GM13977 (cell line): Measurements from ENCODE around the gene OLIG1.

Experiments
- DNase-seq: peaks from one replicate; pipeline ENCODE4 v3.0.0; 2012; ENCODE audit warnings: low spot score
- in situ Hi-C: fragments of 300-500 bp; cut with MboI; formaldehyde crosslinking; loops from one replicate; pipeline ENCODE4 v1.12.0; 2022; ENCODE audit warnings: low sequenced_read_pairs, low pct_unique_long_range_greater_than_20kb, mixed read lengths, inconsistent platforms; ENCODE audit not compliant: unreplicated experiment
- TF ChIP-seq, protein P1 (sequence below): IDR thresholded peaks from 2 replicates; pipeline ENCODE4 v1.5.1; 2012; ENCODE audit warnings: mild to moderate bottlenecking, control low read depth; ENCODE audit not compliant: insufficient read depth; ENCODE audit errors: extremely low read depth, missing control alignments

Gene OLIG1

DNA sequence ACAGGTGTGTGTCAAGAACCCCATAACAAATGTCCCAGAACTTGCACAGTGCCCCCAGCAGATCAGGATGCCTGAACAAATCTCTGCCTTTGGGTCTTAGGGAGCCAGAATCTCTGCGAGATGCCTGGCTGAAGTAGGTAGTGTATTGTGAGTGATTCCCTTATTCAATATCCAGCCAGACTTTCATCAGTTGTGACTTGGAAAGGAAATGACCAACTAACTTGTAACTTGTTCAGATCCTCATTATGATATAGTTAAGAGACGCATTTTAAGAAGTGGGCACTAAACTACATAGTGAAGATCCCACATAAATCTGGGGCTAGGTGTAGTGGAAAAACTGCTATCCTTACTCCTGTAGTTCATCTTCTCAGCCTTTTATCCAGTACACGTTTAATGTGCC lies 32.4 kb upstream of the OLIG1 start:
- in situ Hi-C loops: no loop called here

DNA sequence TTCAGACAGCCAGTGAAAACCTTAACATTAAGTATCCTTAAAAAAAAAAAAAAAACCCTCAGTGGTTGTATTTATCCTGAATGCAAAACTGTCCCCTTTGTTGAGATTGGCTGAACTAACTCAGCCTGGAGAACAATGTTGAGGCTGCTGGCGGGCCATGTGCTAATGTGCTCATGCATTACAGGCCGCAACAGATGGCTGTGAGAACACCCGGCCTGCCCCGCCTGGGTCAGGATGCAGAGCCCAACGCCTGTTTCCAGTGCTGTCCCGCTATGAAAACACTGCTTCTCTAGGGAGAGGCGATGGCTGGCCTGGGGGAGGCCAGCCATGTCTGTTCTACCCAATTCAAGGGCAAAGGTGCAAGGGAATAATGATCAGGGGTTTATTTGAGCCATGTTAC lies 30.4 kb upstream of the OLIG1 start:
- no peak for DNase-seq
- in situ Hi-C loops: no loop called here
- TF ChIP-seq, protein P1, sequence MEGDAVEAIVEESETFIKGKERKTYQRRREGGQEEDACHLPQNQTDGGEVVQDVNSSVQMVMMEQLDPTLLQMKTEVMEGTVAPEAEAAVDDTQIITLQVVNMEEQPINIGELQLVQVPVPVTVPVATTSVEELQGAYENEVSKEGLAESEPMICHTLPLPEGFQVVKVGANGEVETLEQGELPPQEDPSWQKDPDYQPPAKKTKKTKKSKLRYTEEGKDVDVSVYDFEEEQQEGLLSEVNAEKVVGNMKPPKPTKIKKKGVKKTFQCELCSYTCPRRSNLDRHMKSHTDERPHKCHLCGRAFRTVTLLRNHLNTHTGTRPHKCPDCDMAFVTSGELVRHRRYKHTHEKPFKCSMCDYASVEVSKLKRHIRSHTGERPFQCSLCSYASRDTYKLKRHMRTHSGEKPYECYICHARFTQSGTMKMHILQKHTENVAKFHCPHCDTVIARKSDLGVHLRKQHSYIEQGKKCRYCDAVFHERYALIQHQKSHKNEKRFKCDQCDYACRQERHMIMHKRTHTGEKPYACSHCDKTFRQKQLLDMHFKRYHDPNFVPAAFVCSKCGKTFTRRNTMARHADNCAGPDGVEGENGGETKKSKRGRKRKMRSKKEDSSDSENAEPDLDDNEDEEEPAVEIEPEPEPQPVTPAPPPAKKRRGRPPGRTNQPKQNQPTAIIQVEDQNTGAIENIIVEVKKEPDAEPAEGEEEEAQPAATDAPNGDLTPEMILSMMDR: no peak

More for the DNA sequence above, 32.4 kb upstream of the OLIG1 start:
- TF ChIP-seq, protein P1: no peak
- DNase-seq: no peak

DNA sequence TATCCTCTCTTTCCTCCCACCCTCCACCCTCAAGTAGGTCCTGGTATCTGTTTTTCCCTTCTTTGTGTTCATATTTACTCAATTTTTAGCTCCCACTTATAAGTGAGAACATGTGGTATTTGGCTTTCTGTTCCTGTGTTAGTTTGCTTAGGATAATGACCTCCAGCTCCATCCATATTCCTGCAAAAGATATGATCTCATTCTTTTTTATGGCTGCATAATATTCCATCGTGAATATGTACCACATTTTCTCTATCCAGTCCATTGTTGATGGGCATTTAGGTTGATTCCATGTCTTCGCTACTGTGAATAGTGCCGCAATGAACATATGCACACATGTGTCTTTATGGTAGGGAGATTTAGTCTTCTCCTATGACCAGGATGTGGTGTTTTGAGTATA lies 29.7 kb upstream of the OLIG1 start:
- no peak for DNase-seq
- TF ChIP-seq, protein P1: no peak
- in situ Hi-C loops: no loop called here

DNA sequence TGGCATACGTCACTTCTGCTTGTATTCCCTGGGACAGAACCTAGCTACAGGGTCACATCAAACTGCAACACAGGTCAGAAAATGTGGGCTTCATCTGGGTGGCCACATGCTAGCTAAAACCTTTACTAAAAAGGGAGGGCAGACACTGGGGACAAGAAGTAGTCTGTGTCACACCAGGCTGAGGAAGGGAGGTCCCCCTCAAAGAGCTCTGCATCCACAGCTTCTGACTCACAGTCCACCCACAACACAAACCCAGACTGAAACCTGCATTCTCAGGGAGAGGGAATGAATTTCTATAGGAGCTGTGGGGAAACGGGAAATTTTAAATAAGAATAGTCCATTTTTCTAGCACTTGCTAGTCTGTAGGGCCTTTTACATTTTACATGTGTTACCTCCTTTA lies 28.0 kb upstream of the OLIG1 start:
- in situ Hi-C loops: no loop called here
- TF ChIP-seq, protein P1: no peak
- no peak for DNase-seq

DNA sequence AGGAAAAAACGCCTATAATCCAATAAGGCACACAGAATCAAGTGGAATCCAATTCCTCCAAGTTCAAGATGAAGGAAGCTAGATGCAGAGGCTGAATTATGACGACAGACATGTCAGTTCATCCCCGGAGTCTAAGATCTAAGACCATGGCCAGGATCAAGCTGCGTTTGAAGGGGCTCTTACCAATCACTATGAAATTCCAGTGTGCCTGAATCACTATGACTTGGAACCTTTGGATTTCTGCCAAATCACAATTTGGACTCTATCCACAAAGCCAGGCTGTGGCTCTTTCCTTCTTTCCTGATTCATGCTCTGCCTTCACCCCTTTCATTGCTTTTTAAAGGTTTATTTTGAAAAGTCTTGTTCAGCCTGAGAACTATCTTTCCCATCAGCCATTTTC lies 27.1 kb upstream of the OLIG1 start:
- TF ChIP-seq, protein P1: no peak
- no peak for DNase-seq
- in situ Hi-C loops: no loop called here

DNA sequence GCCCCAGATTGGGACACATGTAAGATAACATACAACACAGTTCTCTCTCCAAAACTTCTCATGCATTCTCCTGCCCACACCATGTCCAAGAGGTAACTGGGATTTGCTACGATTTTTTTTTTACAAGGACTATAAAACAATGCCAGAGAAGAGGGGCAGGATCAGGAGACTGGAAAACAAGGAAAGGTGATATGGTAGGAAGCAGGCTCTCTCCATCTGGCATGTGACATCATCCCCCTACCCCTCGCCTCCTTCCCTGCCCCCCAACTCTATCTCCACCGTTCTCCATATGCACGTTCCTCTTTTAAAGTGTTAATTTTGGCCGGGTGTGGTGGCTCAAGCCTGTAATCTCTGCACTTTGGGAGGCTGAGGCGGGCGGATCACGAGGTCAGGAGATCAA lies 23.5 kb upstream of the OLIG1 start:
- no peak for DNase-seq
- TF ChIP-seq, protein P1: no peak
- in situ Hi-C loops: no loop called here

DNA sequence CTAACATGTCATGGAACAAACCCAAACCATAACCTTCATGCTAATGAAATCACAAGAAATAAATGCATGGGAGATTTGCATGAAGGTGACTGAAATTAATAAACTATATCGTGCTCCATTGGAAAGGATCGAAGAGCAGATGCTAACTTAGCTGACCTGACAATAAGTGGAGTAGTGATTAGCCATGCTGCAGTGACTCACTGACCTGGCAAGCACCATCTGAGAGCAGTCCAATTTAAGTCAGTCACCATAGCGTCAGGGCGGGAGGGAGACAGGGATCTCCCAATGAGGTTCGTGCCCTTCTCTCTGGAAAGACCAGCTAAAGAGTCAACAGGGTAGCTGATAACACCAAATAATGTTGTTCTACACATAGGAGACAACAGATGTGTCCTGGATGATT lies 22.7 kb upstream of the OLIG1 start:
- in situ Hi-C loops: no loop called here
- TF ChIP-seq, protein P1: no peak
- DNase-seq: no peak
